Measurements from ENCODE around the gene STAG2. TPM values are rescaled to one million over a fixed set of nuclear protein-coding genes. Genes with fewer than 3 reads are reported as not detected.
A peak's percentile ranks its signal among the peaks of the same experiment; 100 is the strongest.
"Not testable (repeated sequence)": the region's sequence is repeated elsewhere in the genome, so short reads cannot be mapped to it uniquely, and the experiment has no call there.

STAG2 gene
- total RNA-seq, 4 donors from 2014 or later = 79.2 to 131 (median 88.3) TPM

DNA sequence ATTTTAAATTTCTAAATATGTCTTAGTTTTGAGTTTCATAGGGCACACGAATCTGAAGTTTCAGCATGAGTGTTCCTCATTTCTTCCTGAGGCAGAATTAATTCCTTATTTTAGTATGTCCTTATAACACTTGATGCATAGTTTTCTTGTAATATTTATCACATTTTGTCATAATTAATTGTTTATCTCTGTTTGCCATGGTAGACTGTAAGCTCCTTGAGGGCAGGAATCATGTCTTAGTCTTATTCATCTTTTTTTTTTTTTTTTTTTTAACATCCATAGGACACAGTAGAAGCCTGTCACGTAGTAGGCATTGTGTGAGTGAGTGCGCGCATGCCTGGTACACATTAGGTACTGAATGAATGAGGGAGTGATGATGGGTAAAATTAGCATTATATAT lies 131.7 kb downstream of the STAG2 start:
- H3K36me3 ChIP-seq = peaks cover 0 to 59% of the 10 kb centered on the region in 2 donors
- whole genome bisulfite sequencing, 2 donors (ENCODE audit: low coverage in 1 of 2) = 86% methylated on average over 1 of the region's 4 CpGs; no CpG with 5 or more reads in 1 of the 2 donors
- no peaks in the 10 kb centered on the region for H3K9me3 ChIP-seq
- H3K27ac ChIP-seq = no peak overlapping the region
- no peaks in the 10 kb centered on the region for H3K27me3 ChIP-seq
- no peak for ATAC-seq
- no peak for TF ChIP-seq CTCF (IDR thresholded peaks at IDR 0.05)
- no peak for TF ChIP-seq POLR2A (IDR thresholded peaks at IDR 0.05)
- no peak for TF ChIP-seq EP300 (IDR thresholded peaks at IDR 0.05)
- TF ChIP-seq POLR2AphosphoS5 (IDR thresholded peaks at IDR 0.05) = no peak
- H3K4me1 ChIP-seq = peaks cover 0 to 4% (median 0%) of the 10 kb centered on the region in 3 donors
- H3K4me3 ChIP-seq = no peak overlapping the region

- ATAC-seq = no peak
- peak overlapping the region in 1 of 4 donors; percentile 11 for H3K27ac ChIP-seq
- peaks cover 0 to 29% of the 10 kb centered on the region in 2 donors for H3K36me3 ChIP-seq
- peaks cover 0 to 4% (median 0%) of the 10 kb centered on the region in 3 donors for H3K4me1 ChIP-seq
- no peak overlapping the region for H3K4me3 ChIP-seq
- H3K27me3 ChIP-seq = no peaks in the 10 kb centered on the region
- 100% methylated on average over 1 of the region's 2 CpGs for WGBS, 2 donors (ENCODE audit: low coverage in 1 of 2)
- H3K9me3 ChIP-seq = no peaks in the 10 kb centered on the region
- TF ChIP-seq EP300 (IDR thresholded peaks at IDR 0.05) (no peak), POLR2A (IDR thresholded peaks at IDR 0.05) (no peak), CTCF (IDR thresholded peaks at IDR 0.05) (no peak), POLR2AphosphoS5 (IDR thresholded peaks at IDR 0.05) (no peak)
Observed at GRCh38 chrX:124097116-124097515, 135.6 kb downstream of the STAG2 start.

DNA sequence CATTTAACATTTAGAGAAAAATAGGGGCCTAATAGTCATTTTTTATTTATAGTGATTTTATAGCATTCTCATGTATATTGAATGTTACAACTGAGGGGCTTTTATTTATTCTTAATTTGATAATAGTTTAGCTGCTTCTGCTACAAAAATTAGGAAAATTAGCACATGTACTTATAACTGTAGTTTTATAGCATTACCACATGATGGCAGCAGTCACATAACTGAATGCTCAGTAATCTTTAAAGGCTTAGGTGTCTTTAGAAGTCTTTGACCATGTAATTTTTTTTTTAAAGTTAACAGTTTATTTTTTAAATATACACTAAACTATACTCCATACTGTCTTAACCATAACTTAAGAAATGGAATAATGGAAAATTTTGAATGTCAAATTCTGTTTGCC lies 136.6 kb downstream of the STAG2 start:
- H3K9me3 ChIP-seq = no peaks in the 10 kb centered on the region
- no peak overlapping the region for H3K4me3 ChIP-seq
- peaks cover 0 to 4% (median 0%) of the 10 kb centered on the region in 3 donors for H3K4me1 ChIP-seq
- TF ChIP-seq CTCF (IDR thresholded peaks at IDR 0.05) = peak; percentile 25 to 63 (median 37)
- TF ChIP-seq EP300 (IDR thresholded peaks at IDR 0.05) = no peak
- ATAC-seq = no peak
- H3K36me3 ChIP-seq = peaks cover 0 to 19% of the 10 kb centered on the region in 2 donors
- no peaks in the 10 kb centered on the region for H3K27me3 ChIP-seq
- H3K27ac ChIP-seq = peak overlapping the region in 1 of 4 donors; percentile 11

GRCh38 chrX:124103966-124104365 lies 142.5 kb downstream of the STAG2 start:
- Histone ChIP-seq H3K4me1 (no peaks in the 10 kb centered on the region), H3K27ac (no peak overlapping the region), H3K27me3 (no peaks in the 10 kb centered on the region), H3K9me3 (no peaks in the 10 kb centered on the region), H3K4me3 (no peak overlapping the region), H3K36me3 (no peaks in the 10 kb centered on the region)
- TF ChIP-seq CTCF (IDR thresholded peaks at IDR 0.05) (no peak), POLR2A (IDR thresholded peaks at IDR 0.05) (no peak), EP300 (IDR thresholded peaks at IDR 0.05) (no peak), POLR2AphosphoS5 (IDR thresholded peaks at IDR 0.05) (no peak)
- WGBS, 2 donors (ENCODE audit: low coverage in 1 of 2) = 68 to 100% methylated on average over 3 to 5 of the region's 5 CpGs
- ATAC-seq = no peak

DNA sequence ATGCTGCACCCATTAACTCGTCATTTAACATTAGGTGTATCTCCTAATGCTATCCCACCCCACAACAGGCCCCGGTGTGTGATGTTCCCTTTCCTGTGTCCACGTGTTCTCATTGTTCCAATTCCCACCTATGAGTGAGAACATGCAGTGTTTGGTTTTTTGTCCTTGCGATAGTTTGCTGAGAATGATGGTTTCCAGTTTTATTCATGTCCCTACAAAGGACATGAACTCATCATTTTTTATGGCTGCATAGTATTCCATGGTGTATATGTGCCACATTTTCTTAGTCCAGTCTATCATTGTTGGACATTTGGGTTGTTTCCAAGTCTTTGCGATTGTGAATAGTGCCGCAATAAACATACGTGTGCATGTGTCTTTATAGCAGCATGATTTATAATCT lies 143.0 kb downstream of the STAG2 start:
- not testable (repeated sequence) for H3K27ac ChIP-seq, H3K4me3 ChIP-seq, H3K9me3 ChIP-seq, H3K36me3 ChIP-seq, ATAC-seq, H3K27me3 ChIP-seq, H3K4me1 ChIP-seq
- WGBS, 2 donors (ENCODE audit: low coverage in 1 of 2) = 71 to 100% methylated on average over 2 to 4 of the region's 7 CpGs
